Measurements from ENCODE around the gene SOCS6. TPM values are rescaled to one million over a fixed set of nuclear protein-coding genes. Genes with fewer than 3 reads are reported as not detected.
A peak's percentile ranks its signal among the peaks of the same experiment; 100 is the strongest.
"Not testable (repeated sequence)": the region's sequence is repeated elsewhere in the genome, so short reads cannot be mapped to it uniquely, and the experiment has no call there.

SOCS6 gene
- total and polyA plus RNA-seq, 2 donors (not counting 1 experiment from before 2014, with no cell fraction given) = 38.6 to 44.1 TPM

DNA sequence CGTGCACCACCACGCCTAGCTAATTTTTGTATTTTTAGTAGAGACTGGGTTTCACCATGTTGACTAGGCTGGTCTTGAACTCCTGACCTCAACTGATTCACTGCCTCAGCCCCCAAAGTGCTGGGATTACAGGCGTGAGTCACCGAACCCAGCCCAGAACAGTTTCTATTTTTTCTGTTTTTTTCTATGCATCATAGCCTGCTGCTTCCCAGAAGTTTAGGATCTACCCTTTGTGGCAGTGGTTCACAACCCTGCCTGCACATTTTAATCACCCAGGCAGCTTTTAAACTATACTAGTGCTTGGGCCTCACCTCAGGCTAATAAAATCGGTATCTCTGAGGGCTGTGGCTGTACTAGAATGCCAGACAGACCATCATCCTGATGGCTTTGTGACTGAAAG lies 39.7 kb upstream of the SOCS6 start:
- no peak overlapping the region for H2AFZ ChIP-seq (ENCODE audit: low read length)
- H3K9ac ChIP-seq (ENCODE audit: insufficient read depth, low read length) = no peak overlapping the region
- no peak overlapping the region for H3K27ac ChIP-seq (ENCODE audit: insufficient read depth, low read length)
- H3K4me3 ChIP-seq (replicated peaks in 1 of 4; ENCODE audit: control extremely low read depth in 1 of 4, insufficient read depth in 1 of 4, low read depth in 3 of 4, low read length in 4 of 4) = no peak overlapping the region
- TF ChIP-seq, protein P1, sequence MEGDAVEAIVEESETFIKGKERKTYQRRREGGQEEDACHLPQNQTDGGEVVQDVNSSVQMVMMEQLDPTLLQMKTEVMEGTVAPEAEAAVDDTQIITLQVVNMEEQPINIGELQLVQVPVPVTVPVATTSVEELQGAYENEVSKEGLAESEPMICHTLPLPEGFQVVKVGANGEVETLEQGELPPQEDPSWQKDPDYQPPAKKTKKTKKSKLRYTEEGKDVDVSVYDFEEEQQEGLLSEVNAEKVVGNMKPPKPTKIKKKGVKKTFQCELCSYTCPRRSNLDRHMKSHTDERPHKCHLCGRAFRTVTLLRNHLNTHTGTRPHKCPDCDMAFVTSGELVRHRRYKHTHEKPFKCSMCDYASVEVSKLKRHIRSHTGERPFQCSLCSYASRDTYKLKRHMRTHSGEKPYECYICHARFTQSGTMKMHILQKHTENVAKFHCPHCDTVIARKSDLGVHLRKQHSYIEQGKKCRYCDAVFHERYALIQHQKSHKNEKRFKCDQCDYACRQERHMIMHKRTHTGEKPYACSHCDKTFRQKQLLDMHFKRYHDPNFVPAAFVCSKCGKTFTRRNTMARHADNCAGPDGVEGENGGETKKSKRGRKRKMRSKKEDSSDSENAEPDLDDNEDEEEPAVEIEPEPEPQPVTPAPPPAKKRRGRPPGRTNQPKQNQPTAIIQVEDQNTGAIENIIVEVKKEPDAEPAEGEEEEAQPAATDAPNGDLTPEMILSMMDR (conservative IDR thresholded peaks at IDR 0.05 in 1 of 2, IDR thresholded peaks at IDR 0.05 in 1 of 2; ENCODE audit: low read depth in 1 of 2, low read length in 2 of 2) = no peak
- TF ChIP-seq EZH2 (IDR thresholded peaks at IDR 0.05; ENCODE audit: low read length, missing control alignments) = no peak
- no peaks in the 10 kb centered on the region for H3K27me3 ChIP-seq (ENCODE audit: control insufficient read depth, insufficient read depth, low read length)
- H3K4me1 ChIP-seq (ENCODE audit: control insufficient read depth, extremely low read depth, insufficient read depth, low read length) = no peaks in the 10 kb centered on the region
- DNase-seq (ENCODE audit: low read depth in 2 of 2) = peak; percentile 37 to 60
- H3K9me3 ChIP-seq (ENCODE audit: control insufficient read depth, insufficient read depth, low read depth, low read length) = no peaks in the 10 kb centered on the region
- H3K36me3 ChIP-seq (ENCODE audit: control insufficient read depth, insufficient read depth, low read length) = no peaks in the 10 kb centered on the region
- H4K20me1 ChIP-seq (ENCODE audit: control insufficient read depth, extremely low read depth, insufficient read depth, low read length) = no peaks in the 10 kb centered on the region
- no peak overlapping the region for H3K4me2 ChIP-seq (ENCODE audit: extremely low read depth, insufficient read depth, low read length)
- H3K79me2 ChIP-seq (ENCODE audit: control insufficient read depth, insufficient read depth, low read length) = no peaks in the 10 kb centered on the region

DNA sequence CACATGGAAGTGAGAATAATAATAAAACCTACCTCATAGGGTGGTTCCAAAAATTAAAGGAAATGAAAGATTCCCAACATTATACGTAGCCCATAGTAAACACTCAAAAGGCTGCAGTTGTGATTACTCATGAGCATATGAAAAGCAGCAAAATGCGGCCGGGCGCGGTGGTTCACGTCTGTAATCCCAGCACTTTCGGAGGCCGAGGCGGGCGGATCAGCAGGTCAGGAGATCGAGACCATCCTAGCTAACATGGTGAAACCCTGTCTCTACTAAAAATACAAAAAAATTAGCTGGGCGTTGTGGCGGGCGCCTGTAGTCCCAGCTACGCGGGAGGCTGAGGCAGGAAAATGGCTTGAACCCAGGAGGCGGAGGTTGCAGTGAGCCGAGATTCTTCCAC lies 39.0 kb upstream of the SOCS6 start:
- DNase-seq (ENCODE audit: low read depth in 2 of 2); H3K36me3 ChIP-seq (ENCODE audit: control insufficient read depth, insufficient read depth, low read length); H3K9ac ChIP-seq (ENCODE audit: insufficient read depth, low read length); H3K4me3 ChIP-seq (replicated peaks in 1 of 4; ENCODE audit: control extremely low read depth in 1 of 4, insufficient read depth in 1 of 4, low read depth in 3 of 4, low read length in 4 of 4); H2AFZ ChIP-seq (ENCODE audit: low read length); H3K79me2 ChIP-seq (ENCODE audit: control insufficient read depth, insufficient read depth, low read length); H3K27ac ChIP-seq (ENCODE audit: insufficient read depth, low read length); H3K4me2 ChIP-seq (ENCODE audit: extremely low read depth, insufficient read depth, low read length); H4K20me1 ChIP-seq (ENCODE audit: control insufficient read depth, extremely low read depth, insufficient read depth, low read length); H3K4me1 ChIP-seq (ENCODE audit: control insufficient read depth, extremely low read depth, insufficient read depth, low read length); H3K9me3 ChIP-seq (ENCODE audit: control insufficient read depth, insufficient read depth, low read depth, low read length); H3K27me3 ChIP-seq (ENCODE audit: control insufficient read depth, insufficient read depth, low read length): not testable (repeated sequence)

DNA sequence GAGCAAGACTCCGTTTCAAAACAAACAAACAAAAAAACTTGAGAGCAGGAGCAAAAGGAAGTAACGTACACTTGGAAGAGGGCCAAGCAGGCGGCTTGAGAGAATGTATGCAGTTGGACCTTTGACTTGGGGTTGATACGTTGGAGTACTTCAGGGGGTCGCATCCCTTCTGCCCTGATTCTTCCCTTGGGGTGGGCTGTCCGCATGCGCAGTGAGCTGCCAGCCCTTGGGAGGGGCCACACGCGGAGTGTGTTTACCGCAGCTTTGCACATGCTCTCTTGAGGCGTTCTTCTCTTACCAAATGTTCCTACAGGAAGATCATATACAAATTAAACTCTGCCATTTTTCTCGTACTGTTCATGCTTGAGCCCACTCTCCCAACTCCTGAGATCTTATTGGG lies 38.1 kb upstream of the SOCS6 start:
- H3K4me3 ChIP-seq (replicated peaks in 1 of 4; ENCODE audit: control extremely low read depth in 1 of 4, insufficient read depth in 1 of 4, low read depth in 3 of 4, low read length in 4 of 4) = no peak overlapping the region

More for the DNA sequence above, 38.1 kb upstream of the SOCS6 start:
- no peak overlapping the region for H3K27ac ChIP-seq (ENCODE audit: insufficient read depth, low read length)
- DNase-seq (ENCODE audit: low read depth in 2 of 2) = no peak
- H2AFZ ChIP-seq (ENCODE audit: low read length) = no peak overlapping the region
- H3K9ac ChIP-seq (ENCODE audit: insufficient read depth, low read length) = no peak overlapping the region
- H3K4me1 ChIP-seq (ENCODE audit: control insufficient read depth, extremely low read depth, insufficient read depth, low read length) = no peaks in the 10 kb centered on the region
- H3K27me3 ChIP-seq (ENCODE audit: control insufficient read depth, insufficient read depth, low read length) = no peaks in the 10 kb centered on the region
- no peaks in the 10 kb centered on the region for H4K20me1 ChIP-seq (ENCODE audit: control insufficient read depth, extremely low read depth, insufficient read depth, low read length)
- H3K36me3 ChIP-seq (ENCODE audit: control insufficient read depth, insufficient read depth, low read length) = no peaks in the 10 kb centered on the region
- TF ChIP-seq EZH2 (IDR thresholded peaks at IDR 0.05; ENCODE audit: low read length, missing control alignments) = no peak
- TF ChIP-seq, protein P1 (conservative IDR thresholded peaks at IDR 0.05 in 1 of 2, IDR thresholded peaks at IDR 0.05 in 1 of 2; ENCODE audit: low read depth in 1 of 2, low read length in 2 of 2) = no peak
- H3K79me2 ChIP-seq (ENCODE audit: control insufficient read depth, insufficient read depth, low read length) = no peaks in the 10 kb centered on the region
- H3K9me3 ChIP-seq (ENCODE audit: control insufficient read depth, insufficient read depth, low read depth, low read length) = no peaks in the 10 kb centered on the region
- H3K4me2 ChIP-seq (ENCODE audit: extremely low read depth, insufficient read depth, low read length) = no peak overlapping the region
